K562 (cell line): Measurements from ENCODE around the gene ABT1. TPM values are rescaled to one million over a fixed set of nuclear protein-coding genes. Genes with fewer than 3 reads are reported as not detected.

Experiments used
- CAMTA2 ChIP-seq: fragments of 250-450 bp; sonication (Bioruptor Pico); conservative IDR thresholded peaks from 2 replicates; pipeline ENCODE4 v1.5.1; 2022
- CCAR2 ChIP-seq: fragments of 200-400 bp; formaldehyde crosslinking; IDR thresholded peaks from 2 replicates; pipeline ENCODE4 v1.6.1; 2017; ENCODE audit warnings: mild to moderate bottlenecking, low read depth, low read length
- CHD1 ChIP-seq: fragments of 200-600 bp; sonication (generic); IDR thresholded peaks from one replicate; pipeline ENCODE4 v1.6.1; 2012; ENCODE audit warnings: mild to moderate bottlenecking, moderate library complexity, low read length, inconsistent platforms
- EHMT2 ChIP-seq: fragments of 450-650 bp; IDR thresholded peaks from 2 replicates; pipeline ENCODE4 v1.6.1; 2018; ENCODE audit warnings: antibody characterized with exemption
- HNRNPUL1 ChIP-seq: fragments of 200-400 bp; formaldehyde crosslinking; IDR thresholded peaks from 2 replicates; pipeline ENCODE4 v1.6.1; 2017; ENCODE audit warnings: low read length
- HSF4 ChIP-seq: fragments of 250-450 bp; sonication (Bioruptor Pico); IDR thresholded peaks from 2 replicates; pipeline ENCODE4 v2.1.2; 2022; ENCODE audit warnings: mild to moderate bottlenecking, moderate library complexity, borderline replicate concordance
- NCOA2 ChIP-seq, 2 experiments: fragments of 450-650 bp; IDR thresholded peaks; 2 replicates each; pipeline ENCODE4 v1.6.1; 2018; ENCODE audit warnings: mild to moderate bottlenecking in 2 of 2, moderate library complexity in 1 of 2; ENCODE audit not compliant: partially characterized antibody in 2 of 2
- PPARD ChIP-seq: fragments of 250-450 bp; sonication (Bioruptor Pico); IDR thresholded peaks from 2 replicates; pipeline ENCODE4 v1.8.0; 2022; ENCODE audit warnings: inconsistent platforms, mild to moderate bottlenecking, moderate library complexity
- RFX5 ChIP-seq: IDR thresholded peaks from 2 replicates; pipeline ENCODE4 v1.6.1; 2011; ENCODE audit warnings: low read depth, mild to moderate bottlenecking, improper control_type of control experiment, low read length
- SMARCB1 ChIP-seq: IDR thresholded peaks from 2 replicates; pipeline ENCODE4 v1.6.1; 2011; ENCODE audit warnings: improper control_type of control experiment, low read depth; ENCODE audit not compliant: insufficient read length
- ZC3H8 ChIP-seq: fragments of 450-650 bp; IDR thresholded peaks from 2 replicates; pipeline ENCODE4 v1.6.1; 2017
- ZNF124 ChIP-seq: sonication (generic); formaldehyde crosslinking; IDR thresholded peaks from 2 replicates; pipeline ENCODE4 v1.8.1; 2022; ENCODE audit warnings: missing genetic modification reagents
- ZNF282 ChIP-seq: sonication (generic); formaldehyde crosslinking; IDR thresholded peaks from 2 replicates; pipeline ENCODE4 v1.8.1; 2023; ENCODE audit warnings: missing genetic modification reagents
- polyA plus RNA-seq, 8 experiments: library from polyadenylated mRNA; depleted of rRNA in 4 of 8; stranded (reverse) in 5 of 8; unstranded in 3 of 8; fragments of >200 nt; fragmentation: Nextera tagmentation in 2 of 8; fragmentation: Illumina TruSeq in 1 of 8; extraction: Ambion mirVana in 2 of 8; extraction: Trizol in 1 of 8; gene quantifications; 2 replicates each; pipeline versions ENCODE4 v1.2.1 to v1.2.3, GENCODE V29; 2011 to 2014; ENCODE audit warnings: inconsistent platforms in 1 of 8, missing spikeins in 1 of 8
- total RNA-seq, 7 experiments: library from RNA; depleted of rRNA in 6 of 7; stranded (reverse); fragments of >200 nt in 6 of 7; fragmentation: Illumina TruSeq in 2 of 7; extraction: Trizol in 2 of 7; gene quantifications; 2 replicates each; pipeline versions ENCODE4 v1.2.1 to v1.2.3, GENCODE V29; 2011 to 2021; ENCODE audit warnings: low replicate concordance in 1 of 7
- TF ChIP-seq, protein P1 (sequence below): fragments of 450-650 bp; conservative IDR thresholded peaks from 2 replicates; pipeline ENCODE4 v1.6.1; 2016; ENCODE audit warnings: missing genetic modification characterization, low read depth, mild to moderate bottlenecking, control low read depth, missing compliant biosample characterization
- TF ChIP-seq, protein P2 (sequence below), 2 experiments: fragments of 150-350 bp in 1 of 2; IDR thresholded peaks; 2 replicates each; pipeline ENCODE4 v1.6.1; 2012 to 2016; ENCODE audit warnings: low read depth in 2 of 2, low read length in 2 of 2, mild to moderate bottlenecking in 1 of 2, moderate library complexity in 1 of 2
- TF ChIP-seq, protein P3 (sequence below): sonication (generic); formaldehyde crosslinking; IDR thresholded peaks from 2 replicates; pipeline ENCODE4 v1.8.0; 2022; ENCODE audit warnings: mild to moderate bottlenecking, missing genetic modification reagents
- TF ChIP-seq, protein P4 (sequence below): fragments of 250-450 bp; sonication (Bioruptor Pico); IDR thresholded peaks from 2 replicates; pipeline ENCODE4 v1.4.0; 2020; ENCODE audit warnings: mild to moderate bottlenecking, moderate library complexity, borderline replicate concordance

Gene ABT1
- total and polyA plus RNA-seq, 9 of the 15 experiments (the other 6 are each of a cell fraction or from before 2014, with no cell fraction given) = 8.8 to 52.7 (median 40.7) TPM

DNA sequence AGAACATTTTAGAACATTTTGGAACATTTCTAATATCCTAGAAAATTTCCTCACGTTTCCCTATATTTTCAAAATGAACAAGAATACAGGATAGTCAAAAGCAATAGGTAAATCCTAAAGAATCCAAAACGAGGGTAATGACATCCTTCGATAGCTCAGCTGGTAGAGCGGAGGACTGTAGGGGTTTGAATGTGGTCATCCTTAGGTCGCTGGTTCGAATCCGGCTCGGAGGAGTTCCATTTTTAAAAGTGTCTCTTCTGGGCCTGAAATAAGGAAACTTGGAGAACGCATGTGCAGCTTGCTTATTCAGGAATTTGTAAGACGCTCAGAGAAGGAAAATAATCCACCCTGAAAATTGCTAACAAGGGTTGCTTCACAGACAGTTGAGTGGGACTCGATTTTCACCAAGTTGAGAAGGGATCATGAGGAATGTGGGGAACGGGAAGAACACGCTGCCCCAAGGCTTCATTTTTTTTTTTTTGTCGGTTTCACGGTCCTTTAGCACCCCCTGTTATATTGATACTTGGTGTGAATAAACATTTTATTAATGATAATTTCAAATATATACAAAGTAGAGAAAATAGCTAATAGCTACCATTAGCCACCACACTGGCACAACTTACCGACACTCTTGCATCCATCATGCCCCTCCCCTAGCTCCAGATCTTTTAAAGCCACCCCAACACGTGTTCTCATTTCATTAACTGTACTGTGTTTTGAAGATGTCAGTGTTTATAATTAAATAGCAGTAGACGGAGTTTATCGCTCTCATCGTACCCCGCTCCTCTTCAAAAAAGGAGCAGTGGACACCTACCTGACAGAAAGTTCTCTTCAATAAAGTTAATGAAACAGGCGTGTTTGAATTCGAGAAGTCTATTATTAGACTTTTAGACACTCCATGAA, 1.8 kb upstream of the ABT1 start (continued):
- TF ChIP-seq NCOA2 (IDR thresholded peaks at IDR 0.05; ENCODE audit: partially characterized antibody in 2 of 2) = peak in 1 of 2 experiments; percentile 69
- TF ChIP-seq ZNF124 (CRISPR knock-in tag) = no peak
- TF ChIP-seq, protein P1, sequence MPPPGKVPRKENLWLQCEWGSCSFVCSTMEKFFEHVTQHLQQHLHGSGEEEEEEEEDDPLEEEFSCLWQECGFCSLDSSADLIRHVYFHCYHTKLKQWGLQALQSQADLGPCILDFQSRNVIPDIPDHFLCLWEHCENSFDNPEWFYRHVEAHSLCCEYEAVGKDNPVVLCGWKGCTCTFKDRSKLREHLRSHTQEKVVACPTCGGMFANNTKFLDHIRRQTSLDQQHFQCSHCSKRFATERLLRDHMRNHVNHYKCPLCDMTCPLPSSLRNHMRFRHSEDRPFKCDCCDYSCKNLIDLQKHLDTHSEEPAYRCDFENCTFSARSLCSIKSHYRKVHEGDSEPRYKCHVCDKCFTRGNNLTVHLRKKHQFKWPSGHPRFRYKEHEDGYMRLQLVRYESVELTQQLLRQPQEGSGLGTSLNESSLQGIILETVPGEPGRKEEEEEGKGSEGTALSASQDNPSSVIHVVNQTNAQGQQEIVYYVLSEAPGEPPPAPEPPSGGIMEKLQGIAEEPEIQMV (tag) = no peak
- no peak for TF ChIP-seq HSF4
- no peak for TF ChIP-seq PPARD (CRISPR knock-in tag)
- TF ChIP-seq CHD1 = no peak
- no peak for TF ChIP-seq CAMTA2 (CRISPR knock-in tag)
- TF ChIP-seq RFX5 = peak; percentile 64; the same call in 1 of the 2 replicates
- peak; percentile 27; the same call in 1 of the 2 replicates for TF ChIP-seq EHMT2
- TF ChIP-seq, protein P2, sequence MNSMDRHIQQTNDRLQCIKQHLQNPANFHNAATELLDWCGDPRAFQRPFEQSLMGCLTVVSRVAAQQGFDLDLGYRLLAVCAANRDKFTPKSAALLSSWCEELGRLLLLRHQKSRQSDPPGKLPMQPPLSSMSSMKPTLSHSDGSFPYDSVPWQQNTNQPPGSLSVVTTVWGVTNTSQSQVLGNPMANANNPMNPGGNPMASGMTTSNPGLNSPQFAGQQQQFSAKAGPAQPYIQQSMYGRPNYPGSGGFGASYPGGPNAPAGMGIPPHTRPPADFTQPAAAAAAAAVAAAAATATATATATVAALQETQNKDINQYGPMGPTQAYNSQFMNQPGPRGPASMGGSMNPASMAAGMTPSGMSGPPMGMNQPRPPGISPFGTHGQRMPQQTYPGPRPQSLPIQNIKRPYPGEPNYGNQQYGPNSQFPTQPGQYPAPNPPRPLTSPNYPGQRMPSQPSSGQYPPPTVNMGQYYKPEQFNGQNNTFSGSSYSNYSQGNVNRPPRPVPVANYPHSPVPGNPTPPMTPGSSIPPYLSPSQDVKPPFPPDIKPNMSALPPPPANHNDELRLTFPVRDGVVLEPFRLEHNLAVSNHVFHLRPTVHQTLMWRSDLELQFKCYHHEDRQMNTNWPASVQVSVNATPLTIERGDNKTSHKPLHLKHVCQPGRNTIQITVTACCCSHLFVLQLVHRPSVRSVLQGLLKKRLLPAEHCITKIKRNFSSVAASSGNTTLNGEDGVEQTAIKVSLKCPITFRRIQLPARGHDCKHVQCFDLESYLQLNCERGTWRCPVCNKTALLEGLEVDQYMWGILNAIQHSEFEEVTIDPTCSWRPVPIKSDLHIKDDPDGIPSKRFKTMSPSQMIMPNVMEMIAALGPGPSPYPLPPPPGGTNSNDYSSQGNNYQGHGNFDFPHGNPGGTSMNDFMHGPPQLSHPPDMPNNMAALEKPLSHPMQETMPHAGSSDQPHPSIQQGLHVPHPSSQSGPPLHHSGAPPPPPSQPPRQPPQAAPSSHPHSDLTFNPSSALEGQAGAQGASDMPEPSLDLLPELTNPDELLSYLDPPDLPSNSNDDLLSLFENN (IDR thresholded peaks at IDR 0.05; ENCODE audit: low read depth in 2 of 2, low read length in 2 of 2) = no peak
- no peak for TF ChIP-seq SMARCB1
- no peak for TF ChIP-seq CCAR2
- TF ChIP-seq, protein P3, sequence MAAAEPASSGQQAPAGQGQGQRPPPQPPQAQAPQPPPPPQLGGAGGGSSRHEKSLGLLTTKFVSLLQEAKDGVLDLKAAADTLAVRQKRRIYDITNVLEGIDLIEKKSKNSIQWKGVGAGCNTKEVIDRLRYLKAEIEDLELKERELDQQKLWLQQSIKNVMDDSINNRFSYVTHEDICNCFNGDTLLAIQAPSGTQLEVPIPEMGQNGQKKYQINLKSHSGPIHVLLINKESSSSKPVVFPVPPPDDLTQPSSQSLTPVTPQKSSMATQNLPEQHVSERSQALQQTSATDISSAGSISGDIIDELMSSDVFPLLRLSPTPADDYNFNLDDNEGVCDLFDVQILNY (CRISPR knock-in tag) = no peak
- TF ChIP-seq, protein P4, sequence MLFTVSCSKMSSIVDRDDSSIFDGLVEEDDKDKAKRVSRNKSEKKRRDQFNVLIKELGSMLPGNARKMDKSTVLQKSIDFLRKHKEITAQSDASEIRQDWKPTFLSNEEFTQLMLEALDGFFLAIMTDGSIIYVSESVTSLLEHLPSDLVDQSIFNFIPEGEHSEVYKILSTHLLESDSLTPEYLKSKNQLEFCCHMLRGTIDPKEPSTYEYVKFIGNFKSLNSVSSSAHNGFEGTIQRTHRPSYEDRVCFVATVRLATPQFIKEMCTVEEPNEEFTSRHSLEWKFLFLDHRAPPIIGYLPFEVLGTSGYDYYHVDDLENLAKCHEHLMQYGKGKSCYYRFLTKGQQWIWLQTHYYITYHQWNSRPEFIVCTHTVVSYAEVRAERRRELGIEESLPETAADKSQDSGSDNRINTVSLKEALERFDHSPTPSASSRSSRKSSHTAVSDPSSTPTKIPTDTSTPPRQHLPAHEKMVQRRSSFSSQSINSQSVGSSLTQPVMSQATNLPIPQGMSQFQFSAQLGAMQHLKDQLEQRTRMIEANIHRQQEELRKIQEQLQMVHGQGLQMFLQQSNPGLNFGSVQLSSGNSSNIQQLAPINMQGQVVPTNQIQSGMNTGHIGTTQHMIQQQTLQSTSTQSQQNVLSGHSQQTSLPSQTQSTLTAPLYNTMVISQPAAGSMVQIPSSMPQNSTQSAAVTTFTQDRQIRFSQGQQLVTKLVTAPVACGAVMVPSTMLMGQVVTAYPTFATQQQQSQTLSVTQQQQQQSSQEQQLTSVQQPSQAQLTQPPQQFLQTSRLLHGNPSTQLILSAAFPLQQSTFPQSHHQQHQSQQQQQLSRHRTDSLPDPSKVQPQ (CRISPR knock-in tag) = no peak
- TF ChIP-seq ZC3H8 = no peak
- no peak for TF ChIP-seq ZNF282 (CRISPR knock-in tag)
- no peak for TF ChIP-seq HNRNPUL1
